HG03095 (cell line): ENCODE measurements around the gene MRPL20.
"Not testable (repeated sequence)": the region's sequence is repeated elsewhere in the genome, so short reads cannot be mapped to it uniquely, and the experiment has no call there.

Source experiments
- ATAC-seq: cut with Tn5 transposase; IDR thresholded peaks from one replicate; pipeline ENCODE4 v1.9.1; 2021; ENCODE audit warnings: moderate library complexity; ENCODE audit not compliant: unreplicated experiment

Gene MRPL20

DNA sequence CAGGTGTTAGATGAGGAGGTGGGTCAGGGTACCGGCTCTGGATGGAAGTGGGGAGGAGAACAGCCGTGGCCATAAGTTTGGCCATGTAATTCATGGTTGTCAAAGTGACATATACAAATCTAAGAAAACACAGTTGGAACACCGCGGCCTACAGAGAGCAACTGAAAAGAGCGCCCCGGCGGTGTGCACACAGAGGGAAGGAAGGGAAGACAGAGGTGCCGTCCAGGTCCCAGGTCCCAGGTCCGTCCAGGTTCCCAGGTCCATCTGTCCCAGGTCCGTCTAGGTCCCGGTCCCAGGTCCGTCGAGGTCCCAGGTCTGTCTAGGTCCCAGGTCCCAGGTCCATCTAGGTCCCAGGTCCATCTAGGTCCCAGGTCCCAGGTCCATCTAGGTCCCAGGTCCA, 4.5 kb upstream of the MRPL20 start:
- ATAC-seq: no peak

DNA sequence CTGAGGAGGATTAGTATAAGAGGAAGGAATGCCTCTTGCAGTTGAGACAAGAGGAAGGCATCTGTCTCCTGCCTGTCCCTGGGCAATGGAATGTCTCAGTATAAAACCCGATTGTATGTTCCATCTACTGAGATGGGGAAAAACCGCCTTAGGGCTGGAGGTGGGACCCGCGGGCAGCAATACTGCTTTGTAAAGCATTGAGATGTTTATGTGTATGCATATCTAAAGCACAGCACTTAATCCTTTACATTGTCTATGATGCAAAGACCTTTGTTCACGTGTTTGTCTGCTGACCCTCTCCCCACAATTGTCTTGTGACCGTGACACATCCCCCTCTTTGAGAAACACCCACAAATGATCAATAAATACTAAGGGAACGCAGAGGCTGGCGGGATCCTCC, 3.1 kb upstream of the MRPL20 start:
- not testable (repeated sequence) for ATAC-seq

DNA sequence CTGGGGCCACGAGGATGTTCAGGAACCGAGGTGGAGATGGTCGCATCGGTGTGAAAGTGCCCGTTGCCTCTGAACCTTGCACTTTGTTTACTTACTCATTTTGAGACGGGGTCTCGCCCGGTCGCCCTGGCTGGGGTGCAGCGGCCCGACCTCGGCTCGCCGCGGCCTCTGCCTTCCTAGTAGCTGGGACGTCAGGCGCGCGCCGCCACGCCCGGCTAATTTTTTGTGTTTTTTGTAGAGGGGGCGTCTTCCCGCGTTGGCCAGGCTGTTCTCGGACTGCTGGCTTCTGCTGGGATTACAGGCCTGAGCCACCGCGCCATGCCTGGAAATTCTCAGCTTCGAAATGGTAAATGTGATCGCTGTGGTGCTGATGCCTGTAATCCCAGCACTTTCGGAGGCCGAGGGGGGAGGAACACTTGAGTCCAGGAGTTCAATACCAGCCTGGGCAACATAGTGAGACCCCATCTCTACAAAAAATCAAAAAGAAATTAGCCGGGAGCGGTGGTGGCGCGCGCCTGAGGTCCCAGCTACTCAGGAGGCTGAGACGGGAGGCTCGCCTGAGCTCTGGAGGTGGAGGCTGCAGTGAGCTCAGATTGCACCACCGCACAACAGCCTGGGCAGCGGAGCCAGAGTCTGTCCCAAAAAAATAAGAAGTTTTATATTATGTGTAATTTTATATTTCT, 684 bp upstream of the MRPL20 start:
- no peak for ATAC-seq

DNA sequence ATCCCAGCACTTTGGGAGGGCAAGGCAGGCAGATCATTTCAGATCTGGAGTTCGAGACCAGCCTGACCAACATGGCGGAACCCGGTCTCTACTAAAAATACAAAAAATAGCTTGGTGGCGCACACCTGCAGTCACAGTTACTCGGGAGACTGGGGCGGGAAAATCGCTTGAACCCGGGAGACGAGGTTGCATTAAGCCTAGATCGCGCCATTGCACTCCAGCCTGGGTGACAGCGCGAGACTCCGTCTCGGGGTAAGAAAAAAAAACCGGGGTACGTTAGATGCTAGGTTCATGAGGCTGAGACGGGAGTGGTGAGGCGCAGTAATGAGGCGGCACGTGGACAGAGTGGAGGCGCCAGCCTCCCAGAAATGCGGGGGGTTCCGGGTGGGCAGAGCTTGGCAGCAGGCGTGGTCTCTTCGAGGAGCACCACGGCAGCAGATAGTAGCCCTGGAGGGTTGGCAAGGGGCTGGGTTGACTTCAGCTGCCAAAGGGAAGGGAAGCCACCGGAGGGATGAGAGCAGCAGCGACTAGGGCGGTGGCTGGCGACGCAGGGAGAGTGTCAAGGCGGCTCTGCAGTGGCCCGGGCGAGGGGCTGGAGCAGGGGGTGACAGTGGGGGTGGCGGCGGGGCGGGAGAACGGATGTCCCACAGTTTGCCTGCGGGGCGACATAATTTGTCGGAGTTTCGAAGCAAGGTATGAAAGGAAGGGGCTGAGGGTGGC, 832 bp downstream of the MRPL20 start:
- ATAC-seq: no peak

DNA sequence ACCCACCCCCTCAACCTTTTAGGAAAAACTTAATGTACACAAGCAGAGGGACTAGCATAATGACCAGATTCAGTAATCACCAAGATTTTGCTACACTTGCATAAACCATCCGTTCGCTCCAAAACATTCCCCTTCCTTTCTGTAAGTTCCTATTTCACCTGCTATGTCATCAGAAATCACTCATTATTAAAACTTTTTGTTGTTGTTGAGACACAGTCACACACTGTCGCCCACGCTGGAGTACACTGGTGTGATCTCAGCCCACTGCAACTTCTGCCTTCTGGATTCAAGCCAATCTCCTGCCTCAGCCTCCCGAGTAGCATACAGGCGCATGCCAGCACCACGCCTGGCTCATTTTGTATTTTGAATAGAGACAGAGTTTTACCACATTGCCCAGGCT, 3.4 kb downstream of the MRPL20 start:
- ATAC-seq: no peak

DNA sequence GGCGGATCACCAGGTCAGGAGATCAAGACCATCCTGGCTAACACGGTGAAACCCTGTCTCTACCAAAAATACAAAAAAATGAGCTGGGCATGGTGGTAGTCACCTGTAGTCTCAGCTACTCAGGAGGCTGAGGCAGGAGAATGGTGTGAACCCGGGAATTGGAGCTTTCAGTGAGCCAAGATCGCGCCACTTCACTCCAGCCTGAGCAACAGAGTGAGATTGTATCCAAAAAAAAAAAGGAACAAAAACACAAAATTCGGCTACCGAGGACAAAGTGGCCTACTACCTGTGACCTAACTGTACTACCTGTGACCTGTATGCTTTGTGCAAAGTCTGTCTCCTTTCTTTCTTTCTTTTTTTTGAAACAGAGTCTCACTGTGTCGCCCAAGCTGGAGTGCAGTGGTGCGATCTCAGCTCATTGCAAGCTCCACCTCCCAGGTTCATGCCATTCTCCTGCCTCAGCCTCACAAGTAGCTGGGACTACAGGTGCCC, 4.1 kb downstream of the MRPL20 start:
- ATAC-seq: not testable (repeated sequence)

DNA sequence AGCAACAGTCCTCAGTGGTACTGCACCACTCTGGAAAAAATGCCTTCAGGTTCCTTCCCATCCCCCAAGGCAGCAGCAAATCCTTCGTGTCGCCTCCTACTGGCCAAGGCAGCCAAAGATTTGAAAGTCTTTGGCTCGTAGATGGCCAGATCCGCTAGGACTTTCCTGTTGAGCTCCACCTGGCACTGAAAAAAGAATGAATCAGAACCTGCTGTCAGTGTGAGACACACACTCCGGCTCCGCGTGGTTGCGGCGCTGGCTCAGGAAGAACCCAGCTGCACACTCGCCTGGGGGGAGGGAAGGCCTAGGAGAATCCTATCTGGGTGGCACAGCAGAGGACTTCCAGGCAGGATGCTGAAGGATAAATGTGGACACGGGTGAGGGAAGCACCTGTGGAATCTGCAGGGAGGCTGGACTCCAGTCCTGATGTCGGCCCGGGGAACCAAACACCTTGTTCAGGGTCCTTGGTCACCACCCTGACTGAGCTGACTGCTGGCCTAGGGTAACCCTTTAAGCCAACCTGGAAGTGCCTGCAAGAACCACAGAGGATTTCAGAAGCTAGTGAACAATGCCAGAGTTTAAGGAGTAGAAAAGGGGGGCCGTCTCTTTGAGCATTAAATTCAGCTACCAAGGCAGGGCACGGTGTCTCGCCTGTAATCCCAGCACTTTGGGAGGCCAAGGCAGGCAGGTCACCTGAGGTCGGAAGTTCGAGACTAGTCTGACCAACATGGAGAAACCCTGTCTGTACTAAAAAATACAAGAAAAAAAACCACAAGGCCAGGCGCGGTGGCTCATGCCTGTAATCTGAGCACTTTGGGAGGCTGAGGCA, 4.8 kb downstream of the MRPL20 start:
- ATAC-seq: no peak

DNA sequence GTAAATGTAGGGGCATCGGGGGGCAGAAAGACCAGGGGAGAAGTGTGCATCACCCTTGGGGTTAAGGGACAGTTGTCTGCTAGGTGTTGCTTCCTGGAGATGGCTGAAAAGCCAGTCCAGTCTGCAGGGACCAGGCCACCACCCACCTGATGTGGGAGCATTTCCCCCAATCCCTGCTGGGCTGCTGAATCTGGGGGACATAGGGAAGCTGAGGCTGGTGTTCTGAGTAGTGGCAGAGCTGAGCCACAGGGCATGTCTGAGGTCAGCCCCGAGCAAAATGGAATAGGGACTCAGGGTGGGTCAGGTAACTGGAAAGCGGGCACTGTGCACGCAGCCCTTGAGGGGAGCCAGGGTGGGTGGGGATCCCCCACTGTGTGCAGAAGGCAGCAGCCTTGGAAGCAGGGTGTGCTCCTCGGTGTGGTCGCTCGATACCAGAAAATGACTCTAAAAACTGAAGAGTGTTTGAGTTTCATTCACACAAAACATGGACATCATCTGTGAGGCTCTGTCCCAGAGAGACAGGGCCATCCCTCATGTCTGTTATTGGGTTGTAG, 5.6 kb downstream of the MRPL20 start:
- ATAC-seq: no peak

DNA sequence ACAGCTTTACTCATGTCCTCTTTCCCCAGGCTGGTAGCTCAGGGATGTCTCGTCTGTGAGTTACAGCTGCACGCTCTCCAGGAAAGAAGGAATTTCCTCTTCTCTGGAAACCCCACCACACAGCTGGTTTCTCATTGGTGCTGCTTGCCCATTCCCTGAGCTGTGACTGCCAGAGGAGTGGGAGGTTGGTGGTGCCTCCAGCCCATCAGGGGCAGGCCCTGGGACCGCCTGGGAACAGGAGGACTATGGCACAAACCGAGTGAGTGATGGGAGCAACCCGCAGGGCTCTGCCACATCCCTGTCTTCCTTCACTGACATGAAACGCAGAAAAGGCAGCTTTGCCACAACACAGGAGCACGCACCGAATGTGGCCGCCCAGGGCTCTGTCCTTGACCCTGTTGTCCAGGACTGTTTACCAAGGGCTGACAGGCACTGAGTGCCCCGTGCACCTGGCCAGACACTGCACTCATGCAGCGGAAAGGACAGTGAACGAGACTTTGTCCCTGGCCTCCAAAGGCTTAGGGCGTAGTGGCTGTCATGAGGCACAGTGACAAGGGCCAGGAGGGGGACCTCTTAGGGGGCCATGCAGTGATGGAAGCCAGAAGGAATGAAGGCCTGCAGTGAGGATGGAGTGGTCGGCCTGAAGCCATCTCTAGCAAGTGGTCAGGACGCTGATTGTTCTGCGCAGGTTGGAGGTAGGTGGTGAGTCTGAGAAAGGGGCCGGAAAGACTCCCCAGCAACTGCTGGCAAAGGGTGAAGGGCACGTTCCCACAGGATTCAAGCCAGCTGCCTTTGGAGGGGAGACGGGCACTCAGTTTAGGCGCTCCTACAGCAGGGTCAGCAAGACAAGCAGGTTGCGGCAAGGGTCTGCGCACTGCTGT, 6.3 kb downstream of the MRPL20 start:
- ATAC-seq: no peak

DNA sequence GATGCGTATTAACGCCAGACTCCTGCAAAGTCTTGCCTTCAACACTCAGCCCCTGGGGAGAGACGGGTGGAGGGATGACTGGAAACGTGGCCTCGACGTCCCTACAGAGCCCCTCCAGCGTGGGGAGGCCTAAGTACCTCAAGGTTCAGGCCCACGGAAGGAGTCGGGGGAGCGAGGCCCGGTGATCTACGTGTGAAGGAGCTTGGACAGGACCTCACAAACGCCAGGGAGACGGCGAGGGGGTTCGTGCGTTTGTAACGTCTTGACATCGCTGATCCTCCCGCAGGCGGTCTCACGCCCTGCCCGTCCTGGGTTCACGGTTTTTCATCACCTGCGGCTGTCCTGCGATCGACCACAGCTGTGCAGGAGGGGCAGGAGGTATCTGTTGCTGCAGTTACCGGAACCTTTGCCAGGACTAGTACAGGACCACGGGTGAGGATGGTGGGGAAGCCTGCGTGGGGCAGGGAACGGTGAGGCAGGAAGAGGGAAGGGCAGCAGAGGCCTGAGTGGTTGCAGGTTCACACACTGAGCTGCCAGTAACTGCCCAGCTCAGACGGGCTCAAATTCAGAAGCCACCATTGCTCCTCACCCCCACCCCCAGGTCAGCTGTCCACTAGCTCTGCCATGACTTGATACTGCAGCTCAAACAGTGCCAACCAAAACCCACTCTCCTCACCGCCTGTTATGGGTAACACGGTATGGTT, 7.1 kb downstream of the MRPL20 start:
- ATAC-seq: no peak

DNA sequence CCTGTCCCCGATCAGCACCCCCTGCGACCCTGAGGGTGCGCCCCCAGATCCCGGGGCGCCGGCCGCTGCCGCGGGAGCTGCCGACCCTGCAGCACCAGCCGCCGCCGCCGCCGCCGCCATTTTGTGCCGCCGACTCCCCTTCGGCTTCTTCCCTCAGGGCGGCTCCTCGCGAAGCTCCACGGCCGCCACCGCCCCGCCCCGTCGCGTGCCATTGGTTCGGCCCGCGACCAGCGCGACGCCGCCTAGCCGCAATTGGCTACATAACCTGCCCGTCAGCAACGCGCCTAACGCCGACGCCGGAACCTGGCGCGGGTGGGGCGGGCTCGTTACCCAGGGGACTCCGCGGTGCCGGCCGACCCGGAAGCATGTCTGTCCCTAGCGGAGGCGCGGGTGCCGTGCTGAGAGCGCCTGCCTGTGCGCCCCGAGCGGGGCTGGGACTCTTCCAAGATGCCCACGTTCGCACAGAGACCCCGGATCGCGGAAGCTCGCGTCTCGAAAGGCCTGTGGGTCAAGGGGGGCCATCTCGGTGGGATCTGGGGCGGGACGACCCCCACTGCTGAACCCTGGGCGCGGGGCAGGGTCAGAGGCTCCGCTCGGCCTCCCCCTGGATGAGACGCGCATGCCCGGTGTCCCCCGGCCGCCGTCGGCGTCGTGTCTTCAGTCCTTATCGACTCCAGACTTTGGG, 7.8 kb downstream of the MRPL20 start, which contains the start of gene CCNL2:
TSS of gene CCNL2 (minus strand) at position 149 of the 685 bp plus-strand sequence. CDS start at position 120, 29 bp downstream.
- peak; percentile 87 for ATAC-seq

DNA sequence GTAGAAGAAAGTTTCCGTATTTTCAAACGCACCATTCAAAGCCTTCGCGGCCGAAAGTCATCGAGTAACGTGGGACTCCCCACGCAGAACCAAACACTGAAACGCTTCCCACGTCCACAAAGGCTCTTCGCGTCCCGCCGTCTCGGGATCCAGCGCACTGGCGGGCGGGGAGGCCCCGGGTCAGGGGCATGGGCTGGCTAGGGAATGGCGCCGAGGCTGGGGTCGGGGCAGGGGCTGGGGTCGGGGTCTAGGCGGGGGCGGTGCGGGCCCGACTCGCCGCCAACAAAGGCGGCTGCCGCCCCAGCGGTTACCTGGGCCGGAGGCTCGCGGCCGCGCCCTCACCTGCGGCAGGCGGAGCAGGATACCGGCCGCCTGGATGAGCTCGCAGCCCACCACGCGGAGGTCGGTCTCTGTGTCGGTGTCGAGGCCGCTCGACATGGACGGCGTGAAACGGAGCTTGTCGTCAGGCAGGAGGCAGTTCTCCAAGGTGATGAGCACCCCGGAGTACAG, 8.4 kb downstream of the MRPL20 start:
- ATAC-seq: peak; percentile 4

DNA sequence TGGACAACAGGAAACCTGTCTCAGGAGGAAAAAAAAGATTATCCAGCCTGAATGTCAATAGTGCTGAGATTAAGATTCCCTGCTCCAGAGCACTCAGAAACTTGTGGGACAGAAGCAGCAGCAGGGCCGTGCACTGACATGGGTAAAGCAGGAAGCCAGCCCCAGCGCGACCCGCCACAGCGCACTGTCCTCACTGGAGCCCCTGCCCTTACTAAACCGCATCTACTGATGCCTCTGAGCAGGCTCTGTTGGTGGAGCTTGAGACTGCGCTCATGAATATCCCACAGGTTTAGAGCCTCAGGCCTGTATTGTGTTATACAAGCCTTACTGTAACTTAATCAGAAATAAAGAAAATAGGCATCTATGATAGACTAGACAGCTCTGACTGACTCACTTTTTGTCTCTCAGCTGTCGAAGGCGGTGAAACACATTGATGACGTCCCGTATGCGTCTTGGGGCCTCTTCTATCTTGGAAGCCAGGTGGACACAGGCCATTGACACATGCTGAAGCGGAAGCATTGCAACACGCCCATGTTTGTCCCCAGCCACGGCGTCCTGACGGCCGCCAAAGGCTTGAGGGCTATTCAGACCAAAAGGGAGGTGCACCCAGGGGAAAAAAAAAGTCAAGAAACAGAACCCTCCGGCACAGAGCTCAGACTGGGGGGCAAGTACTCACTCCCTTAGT, 9.1 kb downstream of the MRPL20 start:
- no peak for ATAC-seq

DNA sequence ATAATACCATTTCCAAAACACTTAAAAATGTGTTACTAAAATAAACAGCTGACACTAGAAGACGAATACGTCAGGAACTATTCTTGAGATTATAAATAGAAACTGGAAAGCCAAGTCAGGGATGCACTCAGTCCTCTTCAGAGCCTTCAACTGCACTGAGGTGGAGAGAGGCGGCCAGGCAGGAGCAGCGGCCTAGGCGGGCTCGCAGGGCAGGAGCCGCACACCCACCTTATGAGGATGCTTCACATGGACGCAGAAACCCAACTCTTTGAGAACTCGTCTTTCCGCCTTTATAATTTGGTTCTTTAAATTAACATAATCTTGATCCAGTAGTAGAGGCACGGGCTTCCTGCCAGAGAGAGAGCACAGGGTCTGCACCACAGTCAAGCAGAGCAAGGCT, 11.9 kb downstream of the MRPL20 start:
- ATAC-seq: no peak

DNA sequence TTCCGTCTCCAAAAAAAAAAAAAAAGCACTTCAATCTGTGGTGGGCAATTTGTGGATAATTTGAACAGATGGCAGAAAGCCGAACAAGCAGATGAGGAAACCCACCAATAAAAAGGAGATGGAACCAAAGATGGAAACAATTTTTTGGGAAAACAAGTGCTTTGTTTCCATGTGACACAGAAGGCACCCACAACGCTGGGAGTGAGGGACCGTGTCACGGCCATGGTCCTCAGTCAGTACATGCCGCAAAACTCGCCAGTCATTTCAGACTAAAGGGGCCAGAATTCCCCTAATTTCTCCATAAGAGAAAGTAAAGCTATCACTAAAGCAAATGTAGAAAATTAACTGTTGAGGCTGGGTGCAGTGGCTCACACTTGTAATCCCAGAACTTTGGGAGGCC, 13.0 kb downstream of the MRPL20 start:
- no peak for ATAC-seq

DNA sequence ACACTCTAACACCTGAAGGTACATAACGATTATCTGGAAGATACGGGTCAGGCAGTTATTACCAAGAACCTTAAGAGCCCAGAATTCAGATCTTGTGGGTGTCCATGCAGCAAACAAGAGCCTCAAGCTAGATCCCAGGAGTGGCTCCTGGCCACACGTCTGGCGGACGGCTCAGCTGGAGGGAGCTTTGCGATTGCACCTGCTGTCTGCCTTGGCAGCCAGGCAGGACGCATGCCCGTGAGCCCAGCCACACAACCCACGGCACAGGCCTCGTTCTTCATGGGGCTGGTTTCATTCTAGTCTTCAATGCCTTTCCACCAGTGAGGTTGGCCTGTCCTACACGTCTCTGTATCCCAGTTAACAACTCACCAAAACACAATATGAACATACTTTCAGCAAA, 13.7 kb downstream of the MRPL20 start:
- ATAC-seq: no peak

DNA sequence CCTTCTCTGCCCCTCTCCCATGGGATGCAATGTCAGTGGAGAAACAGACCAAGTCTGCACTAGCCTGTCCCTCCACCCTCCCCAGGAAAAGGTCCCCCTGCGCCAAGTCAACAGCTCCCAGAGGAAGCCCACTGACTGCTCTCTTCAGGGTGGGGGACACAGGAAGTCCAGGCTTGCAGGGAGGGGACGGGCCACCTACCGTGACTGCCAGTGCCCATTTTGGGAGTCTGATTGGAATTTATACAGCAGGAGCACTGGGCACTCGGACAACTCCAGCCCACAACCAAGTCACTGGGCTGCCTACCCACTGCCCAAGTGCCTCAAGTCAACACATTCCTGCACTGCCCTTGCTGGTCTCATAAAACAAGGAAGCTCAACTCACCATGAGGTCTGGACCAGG, 14.1 kb downstream of the MRPL20 start:
- ATAC-seq: no peak

DNA sequence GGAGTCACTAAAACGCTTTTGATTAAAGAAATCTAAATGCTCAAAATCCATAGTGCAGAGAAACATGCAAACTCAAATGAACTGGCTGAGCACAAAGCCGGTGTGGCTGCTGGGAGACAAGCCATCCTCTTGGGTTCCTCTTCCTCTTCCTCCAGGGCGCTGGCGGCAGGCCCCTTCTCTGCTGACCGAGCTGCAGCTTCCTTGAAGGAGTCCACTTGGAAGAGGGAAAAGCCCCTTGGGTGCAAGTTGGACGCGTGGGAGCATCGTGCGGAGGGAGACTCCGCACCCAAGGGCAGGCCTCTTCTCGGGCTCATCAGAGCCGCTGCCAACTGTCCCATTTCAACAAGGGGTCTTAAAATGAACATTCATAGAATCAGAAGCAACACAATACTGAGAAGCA, 15.9 kb downstream of the MRPL20 start:
- ATAC-seq: no peak
